Inflammatory macrophage treated with lipopolysaccharide for 1 hour (primary cell): ENCODE results near the gene SEC23IP.

Source experiments
- DNase-seq, 2 donors: peaks; one replicate each; pipeline ENCODE4 v3.0.0-alpha.2; 2020 to 2022

SEC23IP gene

DNA sequence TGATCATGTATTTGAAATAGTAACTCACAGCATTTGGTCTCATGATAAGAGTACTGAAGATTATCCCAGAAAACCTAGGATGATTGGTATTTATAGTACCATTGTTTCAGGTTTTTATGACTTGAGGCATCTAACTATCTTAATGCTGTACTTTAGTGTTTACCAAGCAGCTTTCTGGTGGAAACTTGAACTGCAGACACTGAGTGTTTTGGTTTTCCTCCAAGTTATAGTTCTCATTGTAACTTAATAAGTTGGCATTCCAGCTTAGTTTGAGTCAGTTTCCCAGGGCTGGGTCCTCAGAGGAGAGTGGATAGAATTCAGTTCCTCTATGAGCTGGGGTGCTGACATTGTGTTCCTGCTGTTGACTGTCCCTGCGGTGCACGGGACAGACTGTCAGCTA lies 50.4 kb downstream of the SEC23IP start:
- DNase-seq, result no peak

GRCh38 chr10:119945805-119946204 lies 53.3 kb downstream of the SEC23IP start:
- no peak for DNase-seq

GRCh38 chr10:119947300-119947699 lies 54.8 kb downstream of the SEC23IP start:
- no peak for DNase-seq

GRCh38 chr10:119957451-119957850 lies 64.9 kb downstream of the SEC23IP start:
- DNase-seq, result no peak

DNA sequence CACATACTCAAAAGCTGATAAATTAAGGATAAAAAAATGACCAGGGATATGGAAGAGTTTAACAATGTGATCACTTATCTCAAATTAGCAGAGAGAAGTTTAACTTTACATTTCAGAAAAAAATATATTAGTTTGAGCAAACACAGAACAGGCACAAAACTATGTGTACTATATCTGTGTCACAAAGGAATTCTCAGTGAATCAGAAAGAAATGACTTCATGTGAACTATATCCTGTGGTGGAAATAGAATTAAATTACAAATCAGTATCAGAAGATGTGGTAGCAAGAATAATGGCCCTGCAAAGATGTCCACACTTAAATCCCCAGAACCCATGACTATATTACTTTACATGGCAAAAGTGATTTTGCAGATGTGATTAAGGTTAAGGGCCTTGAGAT lies 70.3 kb downstream of the SEC23IP start:
- no peak for DNase-seq

DNA sequence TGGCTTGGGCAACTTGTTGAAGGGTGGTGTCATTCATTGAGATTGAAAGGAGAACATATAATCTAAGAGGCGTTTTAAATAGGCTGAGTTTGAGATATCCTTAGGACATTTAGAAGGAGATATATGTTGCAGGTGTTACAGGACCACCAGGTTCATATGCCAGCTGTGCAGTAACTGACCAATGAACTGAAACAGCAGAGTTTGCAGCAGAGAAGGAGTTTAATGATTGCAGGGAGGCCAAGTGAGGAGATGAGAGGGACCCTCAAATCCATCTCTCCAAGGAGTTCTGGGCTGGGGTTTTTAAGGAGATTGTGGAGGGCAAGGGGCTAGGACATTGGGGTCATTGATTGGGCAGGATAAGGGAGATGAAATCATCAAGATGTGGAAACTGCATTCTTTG lies 74.5 kb downstream of the SEC23IP start:
- no peak for DNase-seq

- DNase-seq, result no peak
Observed at GRCh38 chr10:119969609-119970008, 77.1 kb downstream of the SEC23IP start.

DNA sequence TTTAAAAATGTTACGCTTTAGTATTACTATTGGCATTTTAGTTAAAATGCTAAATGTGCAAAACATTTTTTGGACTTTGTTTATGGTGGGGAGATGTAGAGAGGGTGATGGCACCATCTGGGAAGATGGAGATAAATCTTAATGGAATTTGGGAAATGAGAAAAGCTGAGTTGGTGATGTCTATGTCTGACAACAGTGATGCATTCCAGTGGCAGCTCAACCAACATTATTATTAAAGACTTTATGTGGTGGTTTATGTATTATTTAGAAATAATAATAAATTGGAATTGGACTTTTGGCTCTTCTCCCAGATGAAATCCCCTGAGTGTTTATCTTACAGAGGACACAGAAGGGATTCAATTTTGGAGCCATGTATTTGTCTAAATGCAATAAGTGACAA lies 77.6 kb downstream of the SEC23IP start:
- DNase-seq, result no peak

DNA sequence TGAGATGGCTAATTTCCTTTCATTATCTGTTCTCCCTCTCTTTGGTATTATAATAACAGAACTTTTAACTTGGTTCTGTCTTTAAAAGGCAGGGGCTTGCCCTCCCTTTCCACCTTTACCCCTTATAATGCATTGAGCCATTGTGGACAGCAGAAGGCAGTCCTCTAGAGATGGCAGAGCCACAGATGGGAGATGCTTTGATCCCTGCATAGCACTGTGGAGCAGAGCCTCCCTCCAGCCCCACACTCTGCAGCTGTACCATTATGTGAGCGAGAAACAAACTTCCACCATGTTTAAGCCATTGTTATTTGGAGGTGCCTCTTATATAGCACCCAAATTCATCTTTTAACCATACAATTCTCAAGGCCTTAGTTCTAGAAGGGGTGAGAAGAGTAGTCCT lies 78.4 kb downstream of the SEC23IP start:
- DNase-seq, result no peak

DNA sequence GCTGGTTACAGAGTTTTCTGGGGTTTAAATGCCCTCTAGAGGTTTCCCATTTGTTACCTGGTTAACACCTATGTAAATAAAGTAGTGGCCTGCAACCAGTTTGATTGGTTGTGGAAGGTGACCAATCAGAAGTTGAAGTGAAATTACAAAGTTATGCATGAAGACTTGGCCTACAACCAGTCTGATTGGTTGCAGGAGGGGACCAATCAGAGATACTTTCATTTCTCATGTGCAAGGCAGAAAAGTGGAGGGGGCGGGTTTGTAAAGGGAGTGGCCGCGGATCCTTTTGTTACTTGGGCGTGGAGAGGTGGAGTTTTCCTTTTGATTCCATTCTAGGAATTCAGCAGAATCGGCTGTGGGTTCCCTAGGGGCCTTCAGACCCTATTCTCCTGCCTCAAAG lies 80.8 kb downstream of the SEC23IP start:
- DNase-seq, result no peak

DNA sequence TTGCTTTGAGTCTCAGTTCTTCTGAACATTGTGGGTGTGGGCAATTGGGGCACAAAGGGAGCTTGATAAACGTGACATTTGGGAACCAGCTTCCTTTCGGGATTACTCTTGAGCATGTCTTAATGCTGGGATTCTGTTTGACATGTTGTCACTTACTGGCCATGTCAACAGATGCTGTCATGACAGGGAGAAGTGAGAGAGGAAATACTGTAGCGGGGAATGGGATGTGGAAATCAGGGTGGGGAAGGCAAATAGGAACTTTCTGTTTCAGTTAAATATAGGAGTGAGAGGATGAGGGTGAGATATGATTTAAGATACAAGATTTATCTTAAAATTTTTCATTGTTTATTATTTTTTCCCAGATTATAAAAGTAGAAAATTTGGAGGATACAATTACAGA lies 83.9 kb downstream of the SEC23IP start:
- peak; percentile 40 to 51 for DNase-seq

DNA sequence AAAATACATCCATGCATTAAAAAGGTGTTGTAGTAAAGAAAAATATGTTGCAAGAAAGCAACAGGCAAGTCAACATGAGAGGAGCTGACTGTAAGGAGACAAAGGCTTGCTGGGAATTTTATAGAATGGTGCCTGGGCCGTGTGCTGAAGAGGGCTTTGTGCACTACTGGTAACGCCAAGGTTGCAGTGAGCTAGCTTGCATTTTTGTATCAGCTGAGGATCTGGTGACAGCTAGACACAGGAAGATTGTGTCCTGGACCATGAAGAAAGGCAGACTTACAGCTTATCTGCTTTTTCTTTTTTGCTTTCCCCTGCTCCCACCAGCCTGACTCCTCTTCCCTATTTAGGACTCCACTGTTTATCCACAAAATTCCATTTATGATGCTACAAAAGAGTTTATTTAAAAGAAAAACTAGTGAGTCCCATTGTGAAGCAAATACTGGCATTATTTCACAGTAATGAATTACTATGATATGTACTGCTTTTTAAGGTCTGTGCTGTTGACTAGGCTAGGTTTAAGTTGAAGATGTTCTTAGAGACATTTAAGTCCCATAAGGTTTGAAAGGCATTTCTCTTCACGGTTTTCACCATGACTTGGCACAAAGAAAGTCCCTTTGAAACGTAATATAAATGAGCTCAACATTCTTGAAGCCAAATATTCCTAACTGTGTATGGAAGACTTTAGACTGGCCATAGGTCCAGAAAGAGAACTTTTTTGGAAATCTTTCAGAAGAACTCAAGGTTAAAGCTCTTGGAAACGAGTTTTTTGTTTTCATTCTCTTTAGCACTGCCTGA lies 88.6 kb downstream of the SEC23IP start:
- DNase-seq, result no peak

GRCh38 chr10:119981826-119982225 lies 89.3 kb downstream of the SEC23IP start:
- DNase-seq, result no peak

GRCh38 chr10:119988333-119988732 lies 95.8 kb downstream of the SEC23IP start:
- no peak for DNase-seq

DNA sequence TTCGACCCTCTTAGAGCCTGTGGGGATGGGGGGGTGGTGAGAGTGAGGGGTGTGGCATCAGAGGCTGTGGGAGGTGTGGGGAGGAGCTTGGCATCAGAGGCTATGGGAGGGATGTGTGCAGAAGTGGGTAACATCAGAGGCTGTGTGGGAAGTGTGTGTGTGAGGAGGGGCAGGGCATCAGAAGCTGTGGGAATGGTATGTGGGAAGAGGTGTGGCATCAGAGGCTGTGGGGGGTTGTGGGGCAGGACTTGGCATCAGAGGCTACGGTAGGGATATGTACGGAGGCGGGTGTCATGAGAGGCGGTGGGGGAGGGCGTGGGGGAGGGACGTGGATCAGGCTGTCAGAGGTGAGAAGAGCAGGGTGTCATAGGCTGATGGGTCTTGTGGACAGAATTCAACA lies 97.4 kb downstream of the SEC23IP start:
- no peak for DNase-seq

DNA sequence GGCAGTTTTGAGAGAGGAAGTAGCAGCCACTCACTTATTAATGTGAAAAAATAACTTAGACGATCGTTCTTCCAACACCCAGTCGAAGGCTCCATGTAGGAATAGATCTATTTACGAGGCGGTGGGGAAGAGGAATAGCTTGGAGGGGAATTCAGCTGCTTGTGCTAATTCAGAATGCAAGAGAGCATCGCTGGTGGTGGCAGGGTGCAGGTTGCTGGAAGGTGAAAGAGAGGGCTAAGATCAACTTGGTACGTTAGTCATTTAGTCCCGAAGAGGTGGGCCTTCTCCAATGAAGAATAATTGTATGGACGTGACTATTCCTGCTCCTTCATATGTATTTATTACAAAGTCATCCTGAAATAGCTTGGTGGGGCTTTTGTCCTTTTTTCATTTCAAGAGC lies 98.5 kb downstream of the SEC23IP start:
- no peak for DNase-seq

DNA sequence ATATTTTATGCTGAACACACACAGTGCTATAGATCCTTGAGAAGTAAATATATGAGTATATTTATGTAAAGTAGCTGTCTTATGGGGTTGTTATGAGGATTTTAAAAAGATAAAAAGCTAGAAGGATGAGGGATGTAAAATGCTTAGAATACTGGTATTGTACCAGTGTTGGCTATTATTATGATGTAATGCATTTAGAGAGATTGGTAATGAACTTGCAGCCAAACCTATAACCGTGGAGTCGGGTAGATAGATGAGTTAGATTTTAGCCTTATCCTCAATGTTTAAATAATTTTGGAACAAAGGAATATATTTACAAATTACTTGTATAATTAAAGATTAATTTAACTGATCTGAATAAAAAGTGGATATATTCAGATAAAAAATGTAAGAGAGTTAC lies 99.3 kb downstream of the SEC23IP start:
- no peak for DNase-seq
